Activated T-helper 1 cell treated with Interleukin-2 at 50 U/mL for 16 hours (primary cell): ENCODE data around the gene WSB1.
"Not testable (repeated sequence)": the region's sequence is repeated elsewhere in the genome, so short reads cannot be mapped to it uniquely, and the experiment has no call there.

Experiments
- DNase-seq: peaks from one replicate; pipeline ENCODE4 v3.0.0-alpha.2; 2020; ENCODE audit warnings: low read depth

Gene WSB1

DNA sequence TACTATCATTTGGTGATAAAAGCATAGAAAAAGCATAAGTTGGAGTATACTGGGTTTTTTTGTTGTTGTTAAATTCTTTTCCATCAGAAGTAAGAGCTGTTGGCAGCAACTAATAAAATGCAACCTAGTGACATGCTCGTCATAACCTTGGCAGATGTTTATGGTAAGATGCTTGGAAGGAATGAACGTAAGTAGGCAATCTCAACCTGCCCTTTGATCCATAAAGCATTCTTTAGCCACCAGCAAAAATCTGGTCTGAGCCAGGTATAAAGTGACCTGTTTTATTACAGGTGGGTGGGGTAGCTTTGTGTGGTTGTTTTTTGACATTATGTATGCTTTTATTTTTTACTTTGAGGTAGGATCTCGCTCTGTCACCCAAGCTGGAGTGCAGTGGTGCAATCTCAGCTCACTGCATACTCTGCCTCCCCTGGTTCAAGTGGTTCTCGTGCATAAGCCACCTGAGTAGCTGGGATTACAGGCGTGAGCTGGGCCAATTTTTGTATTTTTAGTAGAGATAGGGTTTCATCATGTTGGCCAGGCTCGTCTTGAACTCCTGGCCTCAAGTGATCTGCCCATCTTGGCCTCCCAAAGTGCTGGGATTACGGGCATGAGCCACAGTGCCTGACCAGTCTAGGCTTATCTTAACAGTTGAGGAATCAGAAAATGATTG, 22.0 kb downstream of the WSB1 start:
- no peak for DNase-seq

GRCh38 chr17:27318228-27318627, 24.3 kb downstream of the WSB1 start:
- no peak for DNase-seq

GRCh38 chr17:27318633-27319032, 24.7 kb downstream of the WSB1 start:
- DNase-seq, result no peak

- no peak for DNase-seq
Measured at GRCh38 chr17:27319541-27320221, 25.8 kb downstream of the WSB1 start.

DNA sequence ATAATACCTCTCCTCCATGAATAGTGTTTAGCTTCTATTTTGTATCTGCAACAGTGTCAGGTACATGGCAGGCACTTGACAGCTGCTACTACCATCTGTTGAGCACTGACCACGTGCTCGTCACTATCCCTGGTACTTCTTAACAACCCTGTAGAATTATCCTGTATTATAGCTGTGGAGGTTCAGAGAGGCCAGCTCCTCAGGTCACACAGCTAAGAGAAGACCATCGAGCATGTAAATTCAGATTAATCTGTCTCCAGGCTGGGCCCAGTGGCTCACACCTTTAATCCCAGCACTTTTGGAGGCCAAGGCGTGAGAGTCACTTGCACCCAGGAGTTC, 26.3 kb downstream of the WSB1 start:
- DNase-seq, result no peak

DNA sequence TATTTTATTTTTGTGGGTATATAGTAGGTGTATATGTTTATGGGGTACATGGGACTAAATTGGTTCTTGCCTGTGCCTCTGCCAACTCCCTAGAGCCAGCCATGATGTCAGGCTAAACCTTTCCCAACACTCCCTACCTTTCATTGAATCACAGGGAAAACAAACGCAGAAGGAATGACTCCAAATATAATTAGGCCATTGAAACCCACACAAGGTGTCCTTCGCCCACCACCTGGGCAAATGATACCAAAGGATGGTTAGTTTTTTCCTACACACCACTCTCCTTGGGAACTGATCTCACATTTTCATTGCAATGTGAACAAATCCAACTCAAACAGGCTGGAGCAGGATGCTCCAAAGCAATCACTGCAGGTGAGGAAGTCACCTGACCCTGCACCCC, 27.5 kb downstream of the WSB1 start:
- DNase-seq, result no peak

DNA sequence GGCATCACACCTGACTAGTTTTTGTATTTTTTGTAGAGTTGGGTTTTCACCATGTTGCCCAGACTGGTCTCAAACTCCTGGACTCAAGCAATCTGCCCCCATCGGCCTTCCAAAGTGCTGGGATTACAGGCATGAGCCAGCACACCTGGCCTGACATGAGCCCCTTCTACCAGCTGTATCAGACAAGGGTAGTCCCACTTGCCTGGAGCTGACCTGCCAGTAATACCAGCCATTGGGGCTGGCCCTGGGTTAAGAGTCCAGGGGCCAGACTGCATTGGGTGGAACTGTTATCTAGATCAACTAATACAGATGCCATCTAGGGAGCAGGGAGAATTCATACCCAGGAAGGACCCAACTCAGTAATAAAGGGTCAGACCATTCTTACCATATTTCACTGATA, 28.1 kb downstream of the WSB1 start:
- DNase-seq, result no peak

GRCh38 chr17:27322690-27323508, 29.0 kb downstream of the WSB1 start:
- no peak for DNase-seq

DNA sequence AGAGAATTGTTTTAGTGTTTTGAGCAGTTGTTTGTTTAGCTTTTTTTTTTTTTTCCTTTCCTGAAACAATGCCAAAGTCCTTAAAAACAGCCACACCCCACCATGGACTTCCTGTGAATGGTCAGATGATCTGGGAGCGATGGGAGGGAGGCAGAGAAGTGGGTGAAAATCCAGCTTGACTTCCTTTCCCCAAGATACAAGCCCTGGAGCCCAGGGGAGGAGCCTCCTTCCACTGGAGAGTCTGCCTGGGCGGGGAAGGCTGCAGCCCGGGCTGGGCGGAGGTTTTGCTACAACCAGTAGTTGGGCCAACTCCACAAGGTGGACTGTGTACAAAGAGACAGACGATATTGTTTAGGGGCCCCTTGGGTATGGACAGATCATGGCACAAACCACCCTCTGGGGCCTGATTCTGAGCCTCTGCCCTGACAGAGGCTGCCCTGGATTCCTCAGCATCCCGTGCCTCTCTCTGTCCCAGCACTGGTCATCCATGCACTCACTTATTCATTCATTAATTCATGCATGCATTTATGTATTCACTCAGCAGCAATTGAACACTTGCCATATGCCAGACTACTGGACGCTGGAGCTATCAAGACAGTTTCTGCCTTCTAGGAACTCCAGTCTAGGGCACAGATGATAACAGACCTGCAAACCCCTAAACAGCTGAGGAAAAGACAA, 29.8 kb downstream of the WSB1 start:
- no peak for DNase-seq

DNA sequence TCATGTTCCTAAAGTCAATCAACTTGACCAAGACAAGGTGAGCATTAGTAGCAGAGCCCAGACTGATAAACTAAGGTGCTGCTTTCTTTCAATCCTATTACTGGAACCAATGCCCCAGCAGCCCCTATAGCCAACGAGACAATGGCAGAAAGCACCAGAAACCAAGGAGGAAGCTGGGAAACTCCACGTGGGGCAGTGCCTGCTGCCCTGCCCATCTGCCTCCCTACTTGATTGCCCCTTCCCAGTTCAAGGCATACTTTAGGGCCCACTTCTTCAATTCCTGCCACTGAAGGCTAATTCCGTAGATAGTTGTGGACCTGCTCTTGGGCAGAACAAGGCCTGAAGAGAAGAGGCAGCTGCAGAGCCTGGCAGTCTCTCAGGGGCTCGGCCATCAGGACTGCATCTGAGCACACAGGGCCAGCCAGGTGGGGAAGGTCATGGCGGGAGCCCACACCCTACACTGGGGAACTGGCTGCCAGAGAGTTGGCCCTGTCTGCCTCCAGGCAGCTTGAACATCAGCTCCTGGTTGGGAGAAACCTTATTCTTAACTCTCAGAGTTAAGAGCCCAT, 30.9 kb downstream of the WSB1 start:
- no peak for DNase-seq

DNA sequence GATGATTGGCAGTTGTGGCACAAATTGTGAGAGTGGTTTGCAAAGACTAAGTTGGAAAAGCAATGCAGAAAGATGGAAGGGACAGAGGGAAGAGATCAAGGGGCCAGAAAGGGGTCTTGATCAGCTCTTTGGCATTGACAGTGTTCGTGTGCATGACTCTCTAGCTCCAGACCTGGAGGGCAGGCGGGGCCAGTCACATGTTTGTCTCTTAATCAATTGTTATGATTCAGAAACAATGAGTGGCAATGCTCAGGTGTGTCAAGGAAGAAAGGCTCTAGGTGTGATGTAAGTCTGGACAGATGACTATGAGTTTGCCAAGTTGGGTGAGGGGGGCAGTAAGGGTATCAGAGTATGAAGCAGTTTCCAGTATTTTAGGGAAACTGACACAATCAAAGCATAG, 32.1 kb downstream of the WSB1 start:
- DNase-seq, result no peak

- DNase-seq, result no peak
Measured at GRCh38 chr17:27326585-27326984, 32.7 kb downstream of the WSB1 start.

DNA sequence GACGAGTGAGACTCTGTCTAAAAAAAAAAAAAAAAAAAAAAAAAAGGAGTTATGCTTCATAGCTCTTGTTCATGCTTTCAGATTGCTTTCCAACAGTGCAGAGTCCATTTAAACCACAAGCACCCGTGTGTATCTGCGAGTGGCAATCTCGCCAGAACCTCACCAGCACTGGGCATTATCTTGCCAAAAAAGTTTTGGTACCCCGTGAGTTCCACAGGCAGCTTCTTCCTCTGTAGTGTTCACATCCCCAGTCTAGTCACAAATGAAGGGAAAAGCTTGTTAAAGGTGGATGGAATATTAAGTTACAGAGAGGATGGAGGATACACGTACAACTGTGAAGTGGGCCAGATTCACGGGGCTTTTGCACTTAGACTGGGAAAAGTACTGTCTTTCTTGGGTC, 33.5 kb downstream of the WSB1 start:
- DNase-seq, result no peak

DNA sequence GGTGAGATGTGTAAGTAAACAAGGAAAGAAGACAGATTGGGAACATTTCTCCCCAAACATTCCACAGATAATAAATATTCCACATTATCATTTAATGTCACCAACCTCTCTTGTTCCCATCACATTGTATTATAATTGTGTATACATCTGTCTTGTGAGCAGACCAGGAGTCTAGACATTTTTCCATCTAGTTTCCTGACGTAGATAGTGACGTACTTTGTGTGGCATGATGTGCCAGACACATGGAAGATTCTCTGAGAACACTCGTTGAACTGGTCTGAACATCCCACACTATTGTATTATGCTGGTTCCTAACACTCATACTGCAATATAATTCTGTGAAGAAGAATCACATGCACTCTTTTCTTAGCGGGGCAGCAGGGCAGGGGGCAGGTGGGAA, 34.0 kb downstream of the WSB1 start:
- DNase-seq, result no peak

GRCh38 chr17:27328686-27329085, 34.8 kb downstream of the WSB1 start:
- DNase-seq, result not testable (repeated sequence)

- DNase-seq, result no peak
Measured at GRCh38 chr17:27329146-27329805, 35.4 kb downstream of the WSB1 start.

DNA sequence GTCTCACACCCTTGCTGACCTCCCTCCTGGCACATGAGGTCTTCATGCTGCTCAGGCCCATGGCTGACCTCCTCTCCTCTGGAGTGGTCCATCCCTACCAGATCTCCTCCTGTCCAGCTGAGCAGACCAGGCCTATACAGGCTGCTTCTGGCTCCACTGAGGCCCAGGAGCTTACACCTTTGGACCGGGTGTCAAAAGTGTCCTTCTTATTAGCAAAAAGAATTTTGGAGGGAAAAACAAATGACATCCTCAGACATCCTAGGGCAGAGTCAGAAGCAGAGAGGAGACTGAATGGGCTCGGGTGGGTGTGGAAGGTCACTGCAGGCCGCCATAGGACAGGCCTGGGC, 38.1 kb downstream of the WSB1 start:
- DNase-seq, result no peak

DNA sequence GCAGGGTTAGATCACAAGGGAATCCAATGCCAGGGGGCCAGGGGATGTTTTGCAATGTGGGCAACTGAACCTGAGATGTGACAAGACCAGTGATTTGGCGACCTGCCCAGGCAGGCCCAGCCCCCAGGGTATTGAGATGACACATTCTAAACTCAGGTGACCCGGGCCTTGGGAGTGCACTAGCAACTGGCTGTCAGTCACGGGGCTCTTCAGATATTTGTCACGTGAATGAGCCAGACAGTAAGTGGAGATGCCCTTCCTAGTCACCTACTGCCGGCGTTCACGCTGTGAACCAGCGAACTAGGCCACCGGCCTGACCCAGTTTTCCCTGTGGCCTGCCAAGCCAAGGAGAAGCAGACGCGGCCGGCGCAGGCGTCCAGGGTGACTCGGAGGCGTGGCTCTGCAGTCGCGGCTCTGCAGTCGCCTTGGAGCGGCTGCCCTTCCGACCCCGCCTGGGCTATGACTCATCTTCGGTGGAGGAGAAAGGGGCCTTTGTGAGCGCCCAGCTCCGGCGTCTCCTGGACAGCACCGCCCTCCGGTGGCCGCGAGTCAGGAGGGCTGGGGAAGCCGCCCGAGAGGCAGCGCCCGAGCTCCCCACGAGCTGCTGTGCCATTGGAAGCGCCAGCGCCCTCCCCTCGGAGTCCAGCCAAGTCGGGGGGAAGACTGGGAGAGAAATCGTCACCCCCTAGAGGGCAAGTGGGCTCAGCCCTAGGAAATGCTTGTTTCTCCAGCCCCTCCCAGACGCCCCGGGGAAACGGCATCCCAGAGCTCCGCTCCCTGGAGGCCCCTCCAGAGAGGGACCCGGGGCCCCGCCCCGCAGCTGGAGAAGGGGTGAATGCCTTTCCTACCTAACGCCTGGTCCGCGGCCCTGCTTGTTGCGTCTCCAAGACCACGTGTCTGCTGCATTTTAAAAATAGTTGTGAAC, 38.8 kb downstream of the WSB1 start:
- DNase-seq, result peak; percentile 82

- DNase-seq, result no peak
Measured at GRCh38 chr17:27333410-27333980, 39.6 kb downstream of the WSB1 start.

GRCh38 chr17:27336184-27336583, 42.3 kb downstream of the WSB1 start:
- DNase-seq, result no peak
